ENCODE results near the gene KCNK16. TPM values are rescaled to one million over a fixed set of nuclear protein-coding genes. Genes with fewer than 3 reads are reported as not detected.

The KCNK16 gene
- polyA plus RNA-seq, 3 donors, result not detected

GRCh38 chr6:39276379-39276995, 46.0 kb downstream of the KCNK16 start:
- intact Hi-C loops (cut with micrococcal nuclease), result no loop called here
- Histone ChIP-seq H3K36me3 (replicated peaks in 1 of 2; ENCODE audit: control insufficient read depth in 1 of 2, insufficient read depth in 2 of 2, low read length in 2 of 2) (no peaks in the 10 kb centered on the region), H3K79me2 (ENCODE audit: insufficient read depth, low read length) (no peaks in the 10 kb centered on the region), H3K4me2 (replicated peaks; ENCODE audit: extremely low read depth, low read length, poor library complexity, severe bottlenecking) (no peak overlapping the region), H2AFZ (ENCODE audit: insufficient read depth, low read depth, low read length, poor library complexity, severe bottlenecking) (no peak overlapping the region), H3K27me3 (ENCODE audit: control insufficient read depth in 2 of 2, insufficient read depth in 2 of 2, low read length in 2 of 2) (no peaks in the 10 kb centered on the region), H4K20me1 (ENCODE audit: insufficient read depth, low read length) (no peaks in the 10 kb centered on the region), H3K4me3 (replicated peaks in 1 of 3; ENCODE audit: low read depth in 2 of 3, low read length in 3 of 3) (no peak overlapping the region), H3K9ac (ENCODE audit: insufficient read depth, low read length, poor library complexity, severe bottlenecking) (no peak overlapping the region), H3K9me3 (replicated peaks in 1 of 2; ENCODE audit: control insufficient read depth in 1 of 2, insufficient read depth in 1 of 2, low read length in 2 of 2) (no peaks in the 10 kb centered on the region), H3K27ac (ENCODE audit: low read depth in 1 of 2, low read length in 2 of 2) (no peak overlapping the region), H3K4me1 (ENCODE audit: control insufficient read depth in 1 of 2, insufficient read depth in 2 of 2, low read length in 2 of 2) (peaks cover 6 to 11% of the 10 kb centered on the region in 2 donors)
- Mint-ChIP-seq H3K27ac (no peak overlapping the region), H3K27me3 (ENCODE audit: low read depth in 3 of 3) (peaks cover 3 to 9% (median 6%) of the 10 kb centered on the region in 3 donors), H3K9me3 (peaks cover 0 to 3% (median 0%) of the 10 kb centered on the region in 7 donors), H3K4me1 (peaks cover 10% of the 10 kb centered on the region), H3K36me3 (no peaks in the 10 kb centered on the region), H3K4me3 (no peak overlapping the region)
- DNase-seq, result no peak
- no peak for TF ChIP-seq CTCF (IDR thresholded peaks at IDR 0.05)
- no CpG with 5 or more reads among the region's 3 CpGs for WGBS (ENCODE audit: insufficient coverage)

GRCh38 chr6:39274903-39275302, 47.6 kb downstream of the KCNK16 start:
- H3K27me3 Mint-ChIP-seq (ENCODE audit: low read depth in 3 of 3), result peaks cover 3 to 6% (median 4%) of the 10 kb centered on the region in 3 donors
- no peaks in the 10 kb centered on the region for H3K36me3 Mint-ChIP-seq
- TF ChIP-seq CTCF (IDR thresholded peaks at IDR 0.05), result no peak
- Histone ChIP-seq H3K36me3 (replicated peaks in 1 of 2; ENCODE audit: control insufficient read depth in 1 of 2, insufficient read depth in 2 of 2, low read length in 2 of 2) (no peaks in the 10 kb centered on the region), H3K27ac (ENCODE audit: low read depth in 1 of 2, low read length in 2 of 2) (no peak overlapping the region), H3K4me3 (replicated peaks in 1 of 3; ENCODE audit: low read depth in 2 of 3, low read length in 3 of 3) (no peak overlapping the region), H3K4me2 (replicated peaks; ENCODE audit: extremely low read depth, low read length, poor library complexity, severe bottlenecking) (no peak overlapping the region), H3K79me2 (ENCODE audit: insufficient read depth, low read length) (no peaks in the 10 kb centered on the region), H2AFZ (ENCODE audit: insufficient read depth, low read depth, low read length, poor library complexity, severe bottlenecking) (no peak overlapping the region), H3K4me1 (ENCODE audit: control insufficient read depth in 1 of 2, insufficient read depth in 2 of 2, low read length in 2 of 2) (peaks cover 0 to 1% of the 10 kb centered on the region in 2 donors), H4K20me1 (ENCODE audit: insufficient read depth, low read length) (no peaks in the 10 kb centered on the region), H3K9ac (ENCODE audit: insufficient read depth, low read length, poor library complexity, severe bottlenecking) (no peak overlapping the region), H3K27me3 (ENCODE audit: control insufficient read depth in 2 of 2, insufficient read depth in 2 of 2, low read length in 2 of 2) (no peaks in the 10 kb centered on the region), H3K9me3 (replicated peaks in 1 of 2; ENCODE audit: control insufficient read depth in 1 of 2, insufficient read depth in 1 of 2, low read length in 2 of 2) (no peaks in the 10 kb centered on the region)
- H3K4me1 Mint-ChIP-seq, result peaks cover 2% of the 10 kb centered on the region
- H3K4me3 Mint-ChIP-seq, result no peak overlapping the region
- intact Hi-C loops (cut with micrococcal nuclease), result no loop called here
- H3K9me3 Mint-ChIP-seq, result peaks cover 0 to 3% (median 0%) of the 10 kb centered on the region in 7 donors
- no peak for DNase-seq
- H3K27ac Mint-ChIP-seq, result no peak overlapping the region
- 100% methylated on average over 1 of the region's 3 CpGs for WGBS (ENCODE audit: insufficient coverage)
